SK-N-SH treated with all-trans-retinoic acid at 6 μM for 48 hours (cell line): Measurements from ENCODE around the gene STK32B.

Experiments used
- ARNTL ChIP-seq: fragments of 450-650 bp; formaldehyde crosslinking; IDR thresholded peaks from 2 replicates; pipeline ENCODE4 v1.5.0; 2020; ENCODE audit warnings: low read depth, mild to moderate bottlenecking, moderate library complexity, borderline replicate concordance
- BACH2 ChIP-seq: fragments of 250-450 bp; sonication (Bioruptor Pico); IDR thresholded peaks from 2 replicates; pipeline ENCODE4 v1.9.0; 2021; ENCODE audit warnings: mild to moderate bottlenecking, borderline replicate concordance
- ESRRG ChIP-seq: fragments of 250-450 bp; sonication (Bioruptor Pico); IDR thresholded peaks from 2 replicates; pipeline ENCODE4 v1.6.1; 2021; ENCODE audit warnings: mild to moderate bottlenecking
- ZFP3 ChIP-seq: fragments of 250-450 bp; sonication (Bioruptor Pico); IDR thresholded peaks from 2 replicates; pipeline ENCODE4 v1.5.0; 2020; ENCODE audit warnings: mild to moderate bottlenecking, moderate library complexity
- ZFP30 ChIP-seq: fragments of 450-650 bp; formaldehyde crosslinking; IDR thresholded peaks from 2 replicates; pipeline ENCODE4 v1.5.0; 2022; ENCODE audit warnings: mild to moderate bottlenecking, moderate library complexity
- ZNF565 ChIP-seq: fragments of 450-650 bp; formaldehyde crosslinking; conservative IDR thresholded peaks from 2 replicates; pipeline ENCODE4 v1.5.0; 2020; ENCODE audit warnings: low read depth, mild to moderate bottlenecking, moderate library complexity
- ZNF70 ChIP-seq: fragments of 450-650 bp; formaldehyde crosslinking; IDR thresholded peaks from 2 replicates; pipeline ENCODE4 v1.5.0; 2020; ENCODE audit warnings: mild to moderate bottlenecking, moderate library complexity
- TF ChIP-seq, protein P1 (sequence below): fragments of 250-450 bp; sonication (Bioruptor Pico); IDR thresholded peaks from 2 replicates; pipeline ENCODE4 v1.5.1; 2021; ENCODE audit warnings: mild to moderate bottlenecking, moderate library complexity

DNA sequence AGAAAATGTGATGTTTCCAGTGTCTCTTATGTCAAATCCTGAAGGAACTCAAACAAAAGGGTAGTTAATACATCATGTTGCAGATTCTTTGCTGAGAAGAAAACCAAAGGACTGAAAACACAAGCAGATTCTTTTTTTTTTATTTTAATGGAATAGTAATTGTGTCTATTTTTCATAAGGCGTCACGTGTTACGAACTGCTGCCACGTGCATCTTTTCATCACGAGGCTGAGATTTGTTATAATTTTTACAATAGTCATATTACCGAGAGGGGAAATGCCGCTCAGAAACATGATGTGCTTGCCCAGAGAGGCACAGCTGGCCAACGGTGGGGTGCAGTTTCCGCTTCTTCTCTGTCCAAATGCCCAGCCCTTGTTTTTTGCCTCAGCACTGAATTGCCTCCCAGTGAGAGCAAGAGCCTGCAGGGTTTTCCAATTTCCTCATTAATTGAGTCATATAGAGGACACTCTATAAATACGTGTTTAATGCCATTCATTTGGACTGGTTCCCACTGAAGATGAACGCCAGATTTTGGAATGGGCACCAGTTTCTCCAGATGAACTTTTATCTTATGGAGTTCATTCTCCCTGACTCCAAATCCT lies 225.3 kb downstream of the STK32B start:
- TF ChIP-seq ARNTL (CRISPR knock-in tag) (no peak), ZFP3 (CRISPR knock-in tag) (no peak), BACH2 (CRISPR knock-in tag) (no peak), ESRRG (CRISPR knock-in tag) (no peak), ZNF70 (CRISPR knock-in tag) (no peak), ZNF565 (CRISPR knock-in tag) (no peak), ZFP30 (CRISPR knock-in tag) (no peak)
- TF ChIP-seq, protein P1, sequence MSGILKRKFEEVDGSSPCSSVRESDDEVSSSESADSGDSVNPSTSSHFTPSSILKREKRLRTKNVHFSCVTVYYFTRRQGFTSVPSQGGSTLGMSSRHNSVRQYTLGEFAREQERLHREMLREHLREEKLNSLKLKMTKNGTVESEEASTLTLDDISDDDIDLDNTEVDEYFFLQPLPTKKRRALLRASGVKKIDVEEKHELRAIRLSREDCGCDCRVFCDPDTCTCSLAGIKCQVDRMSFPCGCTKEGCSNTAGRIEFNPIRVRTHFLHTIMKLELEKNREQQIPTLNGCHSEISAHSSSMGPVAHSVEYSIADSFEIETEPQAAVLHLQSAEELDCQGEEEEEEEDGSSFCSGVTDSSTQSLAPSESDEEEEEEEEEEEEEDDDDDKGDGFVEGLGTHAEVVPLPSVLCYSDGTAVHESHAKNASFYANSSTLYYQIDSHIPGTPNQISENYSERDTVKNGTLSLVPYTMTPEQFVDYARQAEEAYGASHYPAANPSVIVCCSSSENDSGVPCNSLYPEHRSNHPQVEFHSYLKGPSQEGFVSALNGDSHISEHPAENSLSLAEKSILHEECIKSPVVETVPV (CRISPR knock-in tag) = no peak
